Endothelial cell of umbilical vein (primary cell): Measurements from ENCODE around the gene CACNA1A. TPM values are rescaled to one million over a fixed set of nuclear protein-coding genes. Genes with fewer than 3 reads are reported as not detected.
A peak's percentile ranks its signal among the peaks of the same experiment; 100 is the strongest.

Source experiments
- BruUV-seq: library from RNA; stranded (reverse); fragments of 400-500 nt; replicated peaks from 2 replicates; lab custom pipeline; 2021; lab: Mats Ljungman, UMichigan
- CTCF ChIA-PET: fragments of 300-600, 350-600 bp; sonication (Branson Sonifier 250); formaldehyde crosslinking; loops from one replicate; lab custom pipeline; 2021; ENCODE audit warnings: antibody characterized with exemption, inconsistent platforms; lab: Charles Lee
- POLR2A ChIA-PET: fragments of 300-600, 350-600 bp; sonication (Branson Sonifier 250); formaldehyde crosslinking; loops from one replicate; lab custom pipeline; 2021; ENCODE audit warnings: antibody characterized with exemption, inconsistent platforms; lab: Charles Lee
- DNase-seq: peaks from one replicate; pipeline ENCODE4 v3.0.0-alpha.2; 2011; ENCODE audit warnings: low read depth, low spot score
- FAIRE-seq: peaks from 2 replicates; lab custom pipeline; 2011; peaks lifted over from hg19 to GRCh38; lab: Jason Lieb, UNC
- H2AFZ ChIP-seq: 2 replicates; pipeline ENCODE4 v1.6.0; 2012; ENCODE audit warnings: low read depth, low read length, control low read depth, inconsistent platforms
- H3K27ac ChIP-seq: 2 replicates; pipeline ENCODE4 v1.5.1; 2011; ENCODE audit warnings: low read depth, mild to moderate bottlenecking, control low read depth, low read length, moderate library complexity; ENCODE audit not compliant: insufficient read depth
- H3K27me3 ChIP-seq, 2 experiments: 2 replicates each; pipeline versions ENCODE4 v1.6.0 to v1.6.1; 2011; ENCODE audit warnings: low read length in 2 of 2, mixed read lengths in 1 of 2; ENCODE audit not compliant: control insufficient read depth in 2 of 2, insufficient read depth in 2 of 2
- H3K36me3 ChIP-seq, 2 experiments: 2 replicates in 1 of 2; 3 replicates in 1 of 2; pipeline ENCODE4 v1.5.1; 2011; ENCODE audit warnings: low read length in 2 of 2, mild to moderate bottlenecking in 1 of 2, moderate library complexity in 1 of 2; ENCODE audit not compliant: control insufficient read depth in 2 of 2, insufficient read depth in 2 of 2; ENCODE audit errors: extremely low read depth in 1 of 2
- H3K4me1 ChIP-seq: 3 replicates; pipeline ENCODE4 v1.5.1; 2011; ENCODE audit warnings: mild to moderate bottlenecking, low read length; ENCODE audit not compliant: control insufficient read depth, insufficient read depth; ENCODE audit errors: extremely low read depth
- H3K4me2 ChIP-seq: 2 replicates; pipeline ENCODE4 v1.6.1; 2011; ENCODE audit warnings: low read length, control low read depth, mixed read lengths; ENCODE audit not compliant: insufficient read depth
- H3K4me3 ChIP-seq, 3 experiments: fragments of 200-600 bp in 1 of 3; sonication (generic), shearing (Covaris generic) in 1 of 3; replicated peaks in 1 of 3; 2 replicates each; pipeline ENCODE4 v1.5.1; 2011 to 2016; ENCODE audit warnings: control low read depth in 3 of 3, low read length in 3 of 3, mild to moderate bottlenecking in 2 of 3, inconsistent platforms in 1 of 3, low read depth in 1 of 3, moderate library complexity in 1 of 3; ENCODE audit not compliant: insufficient read depth in 1 of 3
- H3K79me2 ChIP-seq: 2 replicates; pipeline ENCODE4 v1.6.0; 2012; ENCODE audit warnings: low read length, inconsistent platforms; ENCODE audit not compliant: control insufficient read depth, insufficient read depth
- H3K9ac ChIP-seq: replicated peaks from 2 replicates; pipeline ENCODE3; 2011; ENCODE audit warnings: low read length, control low read depth; ENCODE audit not compliant: insufficient read depth; ENCODE audit errors: extremely low read depth
- H3K9me1 ChIP-seq: replicated peaks from 3 replicates; pipeline ENCODE4 v1.6.0; 2011; ENCODE audit warnings: mild to moderate bottlenecking, low read length; ENCODE audit not compliant: control insufficient read depth, insufficient read depth; ENCODE audit errors: extremely low read depth
- H3K9me3 ChIP-seq: replicated peaks from 2 replicates; pipeline ENCODE4 v1.5.1; 2012; ENCODE audit warnings: low read length, inconsistent platforms; ENCODE audit not compliant: control insufficient read depth, insufficient read depth
- H4K20me1 ChIP-seq: replicated peaks from 2 replicates; pipeline ENCODE3; 2011; ENCODE audit warnings: mild to moderate bottlenecking, low read length; ENCODE audit not compliant: control insufficient read depth, insufficient read depth; ENCODE audit errors: extremely low read depth
- EZH2 ChIP-seq: IDR thresholded peaks from 2 replicates; pipeline ENCODE4 v1.6.1; 2012; ENCODE audit warnings: borderline replicate concordance, low read depth, mild to moderate bottlenecking, moderate library complexity, low read length, inconsistent platforms; ENCODE audit not compliant: severe bottlenecking
- FOS ChIP-seq: IDR thresholded peaks from 2 replicates; pipeline ENCODE4 v1.6.1; 2011; ENCODE audit warnings: mild to moderate bottlenecking, low read length, moderate library complexity, borderline replicate concordance; ENCODE audit not compliant: insufficient read depth
- GATA2 ChIP-seq: IDR thresholded peaks from 2 replicates; pipeline ENCODE4 v1.7.0; 2011; ENCODE audit warnings: low read depth, mild to moderate bottlenecking, moderate library complexity, mixed read lengths, low read length; ENCODE audit not compliant: insufficient read length, insufficient read depth
- POLR2A ChIP-seq: IDR thresholded peaks from 2 replicates; pipeline ENCODE4 v1.6.1; 2012; ENCODE audit warnings: low read depth, mild to moderate bottlenecking, control low read depth, low read length
- POLR2AphosphoS5 ChIP-seq: IDR thresholded peaks from 2 replicates; pipeline ENCODE4 v1.6.1; 2012; ENCODE audit warnings: low read depth, mild to moderate bottlenecking, control low read depth, low read length, moderate library complexity; ENCODE audit not compliant: insufficient read depth
- dilution Hi-C: fragments of 300-500 bp; cut with MboI; formaldehyde crosslinking; loops from one replicate; pipeline ENCODE4 v1.15.0; 2019; ENCODE audit warnings: low sequenced_read_pairs; ENCODE audit not compliant: extremely low pct_ligation_motif_present
- intact Hi-C: fragments of 100-400 bp; cut with micrococcal nuclease; formaldehyde crosslinking; loops from one replicate; pipeline ENCODE4 v1.10.0; 2022
- polyA plus RNA-seq, 4 experiments: library from polyadenylated mRNA; depleted of rRNA in 3 of 4; stranded (reverse) in 3 of 4; unstranded in 1 of 4; fragments of >200 nt; gene quantifications; 2 replicates each; pipeline versions ENCODE4 v1.2.1 to v1.2.3, GENCODE V29; 2011 to 2012; ENCODE audit warnings: missing spikeins in 1 of 4
- total RNA-seq: library from RNA; stranded (reverse); gene quantifications from 2 replicates; pipeline ENCODE4 v1.2.3, GENCODE V29; 2021
- TF ChIP-seq, protein P1 (sequence below), 2 donors: IDR thresholded peaks; 1 replicate in 1 of 2; 2 replicates in 1 of 2; pipeline ENCODE4 v1.5.1; 2011; ENCODE audit warnings: low read length in 2 of 2, mild to moderate bottlenecking in 2 of 2, moderate library complexity in 2 of 2, control low read depth in 1 of 2, inconsistent platforms in 1 of 2, low read depth in 1 of 2; ENCODE audit not compliant: insufficient read depth in 1 of 2; ENCODE audit errors: extremely low read depth in 1 of 2

CACNA1A gene
- total and polyA plus RNA-seq, 2 donors (not counting 3 experiments of a cell fraction or from before 2014, with no cell fraction given) = 0.17 to 0.38 TPM

- Histone ChIP-seq H3K9me1 (no peaks in the 10 kb centered on the region), H3K9ac (peak overlapping the region; percentile 51), H4K20me1 (no peaks in the 10 kb centered on the region), H3K27ac (peak overlapping the region; percentile 34), H3K9me3 (no peaks in the 10 kb centered on the region), H3K27me3 (no peaks in the 10 kb centered on the region), H2AFZ (peak overlapping the region; percentile 72), H3K4me3 (peak overlapping the region in 1 of 3 experiments; percentile 35), H3K4me2 (no peak overlapping the region), H3K79me2 (no peaks in the 10 kb centered on the region), H3K36me3 (no peaks in the 10 kb centered on the region), H3K4me1 (no peaks in the 10 kb centered on the region)
- dilution Hi-C loops (no loop called here), intact Hi-C loops (no loop called here)
- CTCF ChIA-PET = no interaction called here
- TF ChIP-seq POLR2AphosphoS5 = no peak
- TF ChIP-seq EZH2 = no peak
- TF ChIP-seq, protein P1, sequence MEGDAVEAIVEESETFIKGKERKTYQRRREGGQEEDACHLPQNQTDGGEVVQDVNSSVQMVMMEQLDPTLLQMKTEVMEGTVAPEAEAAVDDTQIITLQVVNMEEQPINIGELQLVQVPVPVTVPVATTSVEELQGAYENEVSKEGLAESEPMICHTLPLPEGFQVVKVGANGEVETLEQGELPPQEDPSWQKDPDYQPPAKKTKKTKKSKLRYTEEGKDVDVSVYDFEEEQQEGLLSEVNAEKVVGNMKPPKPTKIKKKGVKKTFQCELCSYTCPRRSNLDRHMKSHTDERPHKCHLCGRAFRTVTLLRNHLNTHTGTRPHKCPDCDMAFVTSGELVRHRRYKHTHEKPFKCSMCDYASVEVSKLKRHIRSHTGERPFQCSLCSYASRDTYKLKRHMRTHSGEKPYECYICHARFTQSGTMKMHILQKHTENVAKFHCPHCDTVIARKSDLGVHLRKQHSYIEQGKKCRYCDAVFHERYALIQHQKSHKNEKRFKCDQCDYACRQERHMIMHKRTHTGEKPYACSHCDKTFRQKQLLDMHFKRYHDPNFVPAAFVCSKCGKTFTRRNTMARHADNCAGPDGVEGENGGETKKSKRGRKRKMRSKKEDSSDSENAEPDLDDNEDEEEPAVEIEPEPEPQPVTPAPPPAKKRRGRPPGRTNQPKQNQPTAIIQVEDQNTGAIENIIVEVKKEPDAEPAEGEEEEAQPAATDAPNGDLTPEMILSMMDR (IDR thresholded peaks at IDR 0.05; ENCODE audit: extremely low read depth in 1 of 2, insufficient read depth in 1 of 2, low read depth in 1 of 2, low read length in 2 of 2) = no peak
- BruUV-seq = TSS peak; percentile 37
- POLR2A ChIA-PET = no interaction called here
- DNase-seq (no peak), FAIRE-seq (no peak)
These were observed 298.9 kb downstream of the CACNA1A start for GRCh38 chr19:13207237-13207845.

GRCh38 chr19:13206587-13206986, 299.7 kb downstream of the CACNA1A start:
- H3K36me3 ChIP-seq = no peaks in the 10 kb centered on the region
- FAIRE-seq (peak; percentile 81), DNase-seq (no peak)
- no peak overlapping the region for H3K27ac ChIP-seq
- TF ChIP-seq, protein P1 (IDR thresholded peaks at IDR 0.05; ENCODE audit: extremely low read depth in 1 of 2, insufficient read depth in 1 of 2, low read depth in 1 of 2, low read length in 2 of 2) = no peak
- TF ChIP-seq GATA2 (no peak), POLR2A (no peak), FOS (no peak)
- BruUV-seq = no TSS peak
- no peak overlapping the region for H3K4me3 ChIP-seq
- ChIA-PET CTCF (no interaction called here), POLR2A (interaction anchor here (0.7 kb wide), 1 partner anchor 42 kb away, joined by 3 read pairs; no protein-coding TSS in a partner anchor)
- H3K27me3 ChIP-seq = no peaks in the 10 kb centered on the region
- no peak overlapping the region for H3K4me2 ChIP-seq
- intact Hi-C loops = no loop called here
- no peak overlapping the region for H2AFZ ChIP-seq
- no peaks in the 10 kb centered on the region for H3K4me1 ChIP-seq
- dilution Hi-C loops = no loop called here
- no peak overlapping the region for H3K9ac ChIP-seq
- H4K20me1 ChIP-seq = no peaks in the 10 kb centered on the region
- no peaks in the 10 kb centered on the region for H3K9me3 ChIP-seq
- H3K9me1 ChIP-seq = no peaks in the 10 kb centered on the region
- no peaks in the 10 kb centered on the region for H3K79me2 ChIP-seq
